Small intestine (tissue), 7 donors: ENCODE measurements around the gene HOTAIR. TPM values are rescaled to one million over a fixed set of nuclear protein-coding genes. Genes with fewer than 3 reads are reported as not detected.

Experiments used
- DNase-seq, 2 donors: peaks; one replicate each; pipeline versions ENCODE4 v3.0.0 to v3.0.0-alpha.2; 2013
- FAIRE-seq: peaks from 2 replicates; lab custom pipeline; 2012; peaks lifted over from hg19 to GRCh38; lab: Jason Lieb, UNC
- H3K27ac ChIP-seq, 3 donors: one replicate each; pipeline ENCODE4 v1.5.1; 2013; ENCODE audit warnings: low read length in 2 of 3, mild to moderate bottlenecking in 2 of 3, control low read depth in 1 of 3, inconsistent platforms in 1 of 3, low read depth in 1 of 3, moderate library complexity in 1 of 3
- H3K27me3 ChIP-seq, 3 donors: one replicate each; pipeline ENCODE4 v1.6.1; 2013; ENCODE audit warnings: low read length in 3 of 3, inconsistent platforms in 1 of 3; ENCODE audit not compliant: control insufficient read depth in 3 of 3, insufficient read depth in 3 of 3
- H3K36me3 ChIP-seq, 3 donors: one replicate each; pipeline ENCODE4 v1.6.1; 2013; ENCODE audit warnings: low read length in 3 of 3, inconsistent platforms in 1 of 3, low read depth in 1 of 3, mild to moderate bottlenecking in 1 of 3, moderate library complexity in 1 of 3; ENCODE audit not compliant: control insufficient read depth in 3 of 3, insufficient read depth in 2 of 3
- H3K4me1 ChIP-seq, 3 donors: one replicate each; pipeline ENCODE4 v1.6.1; 2013; ENCODE audit warnings: low read length in 2 of 3, inconsistent platforms in 1 of 3, low read depth in 1 of 3, mild to moderate bottlenecking in 1 of 3, moderate library complexity in 1 of 3; ENCODE audit not compliant: control insufficient read depth in 3 of 3, insufficient read depth in 2 of 3
- H3K4me3 ChIP-seq, 3 donors: one replicate each; pipeline ENCODE4 v1.5.1; 2013; ENCODE audit warnings: low read length in 3 of 3, control low read depth in 1 of 3, inconsistent platforms in 1 of 3, low read depth in 1 of 3, mild to moderate bottlenecking in 1 of 3, moderate library complexity in 1 of 3
- H3K9me3 ChIP-seq, 2 donors: one replicate each; pipeline ENCODE4 v1.6.1; 2013; ENCODE audit warnings: low read depth in 1 of 2, low read length in 1 of 2; ENCODE audit not compliant: control insufficient read depth in 2 of 2, insufficient read depth in 1 of 2
- WGBS, 3 donors: extraction: QIAGEN DNeasy Blood & Tissue Kit; methylation state at CpG; one replicate each; pipeline ENCODE4 v1.1.7; 2013; 5-methylcytosine and 5-hydroxymethylcytosine counted together
- polyA plus RNA-seq, 4 donors: library from polyadenylated mRNA; stranded (reverse) in 3 of 4; unstranded in 1 of 4; fragments of 200-250 nt in 3 of 4; fragments of 120-200 nt in 1 of 4; gene quantifications; one replicate each; pipeline versions ENCODE4 v1.2.1 to v1.2.3, GENCODE V29; 2013
- donor health status: healthy with polysubstance abuse.
- donor health status: control.
- donor health status: control.
- donor health status: Bipolar disorder and iron deficiency.
- donor health status: healthy.

HOTAIR gene
- polyA plus RNA-seq, 4 donors = 0.24 TPM; not detected in 3

- H3K4me3 ChIP-seq = no peak overlapping the region
- FAIRE-seq (no peak), DNase-seq (no peak)
- H3K9me3 ChIP-seq = no peaks in the 10 kb centered on the region
- WGBS, 3 donors = 14 to 20% (median 16%) methylated on average over 3 of the region's 3 CpGs
- no peaks in the 10 kb centered on the region for H3K36me3 ChIP-seq
- H3K27me3 ChIP-seq = peaks cover 14 to 99% (median 83%) of the 10 kb centered on the region in 3 donors
- H3K4me1 ChIP-seq = peaks cover 0 to under 1% (median 0%) of the 10 kb centered on the region in 3 donors
- no peak overlapping the region for H3K27ac ChIP-seq
These were observed 16.6 kb downstream of the HOTAIR start for GRCh38 chr12:53958128-53958527.

- FAIRE-seq (no peak), DNase-seq (no peak)
- Histone ChIP-seq H3K27me3 (peaks cover 14 to 99% (median 88%) of the 10 kb centered on the region in 3 donors), H3K36me3 (no peaks in the 10 kb centered on the region), H3K4me1 (no peaks in the 10 kb centered on the region), H3K4me3 (no peak overlapping the region), H3K27ac (no peak overlapping the region), H3K9me3 (no peaks in the 10 kb centered on the region)
- WGBS, 3 donors = 10 to 23% (median 12%) methylated on average over 11 of the region's 11 CpGs
These were observed 17.7 kb downstream of the HOTAIR start for GRCh38 chr12:53956914-53957536.

GRCh38 chr12:53956251-53956887 is 18.4 kb downstream of the HOTAIR start:
- 4 to 9% (median 8%) methylated on average over 25 of the region's 25 CpGs for WGBS, 3 donors
- no peaks in the 10 kb centered on the region for H3K36me3 ChIP-seq
- DNase-seq (no peak), FAIRE-seq (no peak)
- H3K4me3 ChIP-seq = no peak overlapping the region
- H3K27me3 ChIP-seq = peaks cover 17 to 99% (median 88%) of the 10 kb centered on the region in 3 donors
- no peak overlapping the region for H3K27ac ChIP-seq
- no peaks in the 10 kb centered on the region for H3K4me1 ChIP-seq
- H3K9me3 ChIP-seq = no peaks in the 10 kb centered on the region

- 6 to 9% (median 9%) methylated on average over 10 of the region's 10 CpGs for WGBS, 3 donors
- no peak for DNase-seq
- H3K4me3 ChIP-seq = no peak overlapping the region
- no peak overlapping the region for H3K27ac ChIP-seq
- no peak for FAIRE-seq
- H3K9me3 ChIP-seq = no peaks in the 10 kb centered on the region
- H3K36me3 ChIP-seq = no peaks in the 10 kb centered on the region
- no peaks in the 10 kb centered on the region for H3K4me1 ChIP-seq
- H3K27me3 ChIP-seq = peaks cover 22 to 99% (median 88%) of the 10 kb centered on the region in 3 donors
These were observed 18.9 kb downstream of the HOTAIR start for GRCh38 chr12:53955776-53956250.

GRCh38 chr12:53955036-53955775 is 19.5 kb downstream of the HOTAIR start:
- no peak overlapping the region for H3K27ac ChIP-seq
- FAIRE-seq = no peak
- H3K36me3 ChIP-seq = no peaks in the 10 kb centered on the region
- DNase-seq = no peak
- H3K4me1 ChIP-seq = no peaks in the 10 kb centered on the region
- WGBS, 3 donors = 4 to 7% (median 5%) methylated on average over 80 to 86 of the region's 86 CpGs
- no peaks in the 10 kb centered on the region for H3K9me3 ChIP-seq
- peaks cover 22 to 99% (median 89%) of the 10 kb centered on the region in 3 donors for H3K27me3 ChIP-seq
- H3K4me3 ChIP-seq = no peak overlapping the region

GRCh38 chr12:53954694-53955035 is 20.1 kb downstream of the HOTAIR start, which contains the start of gene HOXC12:
TSS of gene HOXC12 (plus strand) at chr12:53954903. CDS start at chr12:53954930, 27 bp downstream.
- no peaks in the 10 kb centered on the region for H3K9me3 ChIP-seq
- DNase-seq (no peak), FAIRE-seq (no peak)
- H3K36me3 ChIP-seq = no peaks in the 10 kb centered on the region
- H3K4me3 ChIP-seq = no peak within 1 kb of the TSS
- H3K27ac ChIP-seq = no peak within 1 kb of the TSS
- WGBS, 3 donors = 4 to 5% (median 4%) methylated on average over 20 of the region's 20 CpGs
- H3K4me1 ChIP-seq = no peaks in the 10 kb centered on the region
- peaks cover 24 to 99% (median 89%) of the 10 kb centered on the region in 3 donors for H3K27me3 ChIP-seq

GRCh38 chr12:53953831-53954693 is 20.7 kb downstream of the HOTAIR start:
- 4 to 8% (median 8%) methylated on average over 19 of the region's 19 CpGs for WGBS, 3 donors
- H3K9me3 ChIP-seq = no peaks in the 10 kb centered on the region
- no peaks in the 10 kb centered on the region for H3K36me3 ChIP-seq
- no peak overlapping the region for H3K27ac ChIP-seq
- FAIRE-seq = no peak
- no peak overlapping the region for H3K4me3 ChIP-seq
- H3K4me1 ChIP-seq = no peaks in the 10 kb centered on the region
- peaks cover 25 to 99% (median 90%) of the 10 kb centered on the region in 3 donors for H3K27me3 ChIP-seq
- no peak for DNase-seq
